Measurements from ENCODE around the gene COL1A2.

The COL1A2 gene

DNA sequence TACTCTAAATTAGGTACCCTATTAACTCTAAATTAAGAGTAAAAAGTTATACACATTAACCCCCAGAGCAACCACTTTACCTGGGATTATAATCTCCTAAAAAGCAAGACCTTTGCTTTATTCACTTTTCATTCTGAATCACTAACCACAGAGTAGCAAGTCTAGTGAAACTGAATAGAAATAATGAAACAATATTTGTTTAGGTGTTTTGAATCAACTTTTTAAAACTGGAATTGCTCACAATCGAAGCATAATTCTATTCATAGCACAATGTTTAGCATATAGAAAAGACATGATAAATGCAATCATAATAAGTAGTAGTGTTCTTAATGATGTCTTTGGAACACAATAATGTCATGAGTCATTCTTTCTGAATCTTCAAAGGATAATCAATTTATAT lies 77.9 kb downstream of the COL1A2 start:
- no peak overlapping the region for H3K27ac ChIP-seq
- TF ChIP-seq, protein P1, sequence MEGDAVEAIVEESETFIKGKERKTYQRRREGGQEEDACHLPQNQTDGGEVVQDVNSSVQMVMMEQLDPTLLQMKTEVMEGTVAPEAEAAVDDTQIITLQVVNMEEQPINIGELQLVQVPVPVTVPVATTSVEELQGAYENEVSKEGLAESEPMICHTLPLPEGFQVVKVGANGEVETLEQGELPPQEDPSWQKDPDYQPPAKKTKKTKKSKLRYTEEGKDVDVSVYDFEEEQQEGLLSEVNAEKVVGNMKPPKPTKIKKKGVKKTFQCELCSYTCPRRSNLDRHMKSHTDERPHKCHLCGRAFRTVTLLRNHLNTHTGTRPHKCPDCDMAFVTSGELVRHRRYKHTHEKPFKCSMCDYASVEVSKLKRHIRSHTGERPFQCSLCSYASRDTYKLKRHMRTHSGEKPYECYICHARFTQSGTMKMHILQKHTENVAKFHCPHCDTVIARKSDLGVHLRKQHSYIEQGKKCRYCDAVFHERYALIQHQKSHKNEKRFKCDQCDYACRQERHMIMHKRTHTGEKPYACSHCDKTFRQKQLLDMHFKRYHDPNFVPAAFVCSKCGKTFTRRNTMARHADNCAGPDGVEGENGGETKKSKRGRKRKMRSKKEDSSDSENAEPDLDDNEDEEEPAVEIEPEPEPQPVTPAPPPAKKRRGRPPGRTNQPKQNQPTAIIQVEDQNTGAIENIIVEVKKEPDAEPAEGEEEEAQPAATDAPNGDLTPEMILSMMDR (IDR thresholded peaks at IDR 0.05), result no peak
- TF ChIP-seq ZFX (IDR thresholded peaks at IDR 0.05; ENCODE audit: borderline replicate concordance), result no peak

DNA sequence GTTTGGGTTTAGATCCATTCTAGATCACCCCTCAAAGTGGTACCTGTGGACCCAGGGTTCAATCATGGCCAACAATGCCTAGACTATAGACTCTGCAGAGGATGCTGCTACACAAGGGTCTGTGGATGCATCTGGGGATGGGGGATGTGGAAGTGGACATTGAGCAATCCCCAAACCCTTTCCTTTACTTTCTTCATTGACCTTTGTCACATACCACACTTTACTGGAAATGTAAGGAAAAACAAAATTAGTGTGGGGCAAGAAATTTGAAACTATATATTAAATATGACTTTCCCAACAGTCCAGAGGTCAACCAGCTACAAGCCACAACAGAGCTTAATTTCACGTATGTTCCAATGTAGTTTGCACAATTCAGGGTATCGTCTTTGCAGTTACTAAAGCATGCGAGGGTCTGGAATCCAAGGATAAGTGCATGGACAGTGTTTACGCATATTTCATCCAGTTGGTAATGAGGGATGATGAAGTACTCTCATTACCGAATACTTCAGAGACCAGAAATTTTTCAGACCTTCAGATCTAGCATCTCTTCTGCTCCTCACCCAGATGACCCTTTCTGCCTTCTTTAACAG lies 81.7 kb downstream of the COL1A2 start:
- no peak for TF ChIP-seq ZFX (IDR thresholded peaks at IDR 0.05; ENCODE audit: borderline replicate concordance)
- TF ChIP-seq, protein P1 (IDR thresholded peaks at IDR 0.05), result no peak

DNA sequence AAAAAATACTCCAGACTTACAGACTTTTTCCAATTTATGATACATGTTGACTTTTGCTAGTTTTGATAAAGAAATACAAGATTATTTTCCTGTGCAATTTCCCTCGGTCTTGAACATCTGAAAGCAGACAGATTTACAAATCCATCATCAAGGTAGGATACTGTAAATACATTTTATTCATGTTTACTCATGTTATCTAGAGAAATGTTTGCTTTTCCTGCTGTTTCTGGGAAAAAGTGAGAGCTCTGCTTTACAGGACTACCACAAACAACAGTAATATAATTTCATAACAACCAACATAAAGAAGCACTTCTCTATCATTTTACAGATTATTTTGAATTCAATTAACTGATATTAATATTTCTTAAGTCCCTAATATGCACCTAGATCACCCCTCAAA lies 83.2 kb downstream of the COL1A2 start:
- TF ChIP-seq, protein P1 (IDR thresholded peaks at IDR 0.05), result no peak
- TF ChIP-seq ZFX (IDR thresholded peaks at IDR 0.05; ENCODE audit: borderline replicate concordance), result no peak
- no peak overlapping the region for H3K27ac ChIP-seq

More for the DNA sequence above, 81.7 kb downstream of the COL1A2 start:
- H3K27ac ChIP-seq, result no peak overlapping the region

DNA sequence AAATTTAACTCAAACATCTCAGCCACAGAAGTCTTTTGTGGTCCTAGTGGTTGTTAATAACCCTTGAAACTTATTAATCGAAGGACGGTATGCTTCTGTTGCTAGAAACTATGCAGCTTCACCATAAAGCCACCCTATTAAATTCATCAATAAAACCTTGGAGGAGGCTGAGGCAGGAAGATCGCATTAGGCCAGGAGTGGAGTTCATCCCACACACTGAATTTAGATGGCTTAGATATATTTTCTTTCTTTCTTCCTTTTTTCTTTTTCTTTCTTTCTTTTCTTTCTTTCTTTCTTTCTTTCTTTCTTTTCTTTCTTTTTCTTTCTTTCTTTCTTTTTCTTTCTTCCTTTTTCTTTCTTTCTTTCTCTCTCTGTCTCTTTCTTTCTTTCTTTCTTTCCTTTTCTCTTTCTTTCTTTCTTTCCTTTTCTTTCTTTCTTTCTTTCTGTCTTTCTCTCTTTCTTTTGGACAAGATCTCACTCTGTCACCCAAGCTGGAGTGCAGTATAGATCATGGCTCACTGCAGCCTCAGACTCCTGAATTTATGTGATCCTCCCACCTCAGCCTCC lies 84.0 kb downstream of the COL1A2 start:
- TF ChIP-seq ZFX (IDR thresholded peaks at IDR 0.05; ENCODE audit: borderline replicate concordance), result no peak
- TF ChIP-seq, protein P1 (IDR thresholded peaks at IDR 0.05), result no peak
- H3K27ac ChIP-seq, result no peak overlapping the region
